Loucy (cell line): ENCODE data around the gene EPN2.

Source experiments
- H2AFZ ChIP-seq: fragments of 200-600 bp; sonication (generic); 2 replicates; pipeline ENCODE4 v1.6.0; 2016; ENCODE audit warnings: antibody characterized with exemption, mild to moderate bottlenecking, low read length, moderate library complexity
- H3F3A ChIP-seq: fragments of 200-600 bp; 2 replicates; pipeline ENCODE4 v1.6.0; 2016; ENCODE audit warnings: antibody characterized with exemption, low read depth, mild to moderate bottlenecking
- H3K27me3 ChIP-seq: fragments of 200-600 bp; sonication (generic); 2 replicates; pipeline ENCODE4 v1.6.1; 2014; ENCODE audit warnings: low read length, mild to moderate bottlenecking; ENCODE audit not compliant: insufficient read depth, poor library complexity, severe bottlenecking
- H3K36me3 ChIP-seq: fragments of 200-600 bp; sonication (generic); 2 replicates; pipeline ENCODE4 v1.6.1; 2016; ENCODE audit warnings: low read length; ENCODE audit not compliant: insufficient read depth
- H3K4me1 ChIP-seq: fragments of 200-600 bp; sonication (generic); 2 replicates; pipeline ENCODE4 v1.5.1; 2014; ENCODE audit warnings: low read length, mild to moderate bottlenecking; ENCODE audit not compliant: insufficient read depth, poor library complexity, severe bottlenecking
- H3K4me2 ChIP-seq: fragments of 200-600 bp; sonication (generic); 2 replicates; pipeline ENCODE4 v1.6.0; 2014; ENCODE audit warnings: antibody characterized with exemption, low read length, low read depth, mild to moderate bottlenecking; ENCODE audit not compliant: poor library complexity, severe bottlenecking
- H3K4me3 ChIP-seq: fragments of 200-600 bp; sonication (generic); 2 replicates; pipeline ENCODE4 v1.5.1; 2014; ENCODE audit warnings: low read length, mild to moderate bottlenecking, mixed read lengths; ENCODE audit not compliant: poor library complexity, severe bottlenecking
- H3K79me2 ChIP-seq: fragments of 200-600 bp; sonication (generic); 2 replicates; pipeline ENCODE4 v1.6.1; 2014; ENCODE audit warnings: low read length; ENCODE audit not compliant: insufficient read depth
- H3K9ac ChIP-seq: fragments of 200-600 bp; sonication (generic); 2 replicates; pipeline ENCODE4 v1.6.0; 2014; ENCODE audit warnings: mild to moderate bottlenecking, low read depth, low read length, moderate library complexity; ENCODE audit not compliant: poor library complexity, severe bottlenecking
- H3K9me2 ChIP-seq: fragments of 200-600 bp; sonication (generic); replicated peaks from 2 replicates; pipeline ENCODE4 v1.6.1; 2016; ENCODE audit warnings: low read depth, low read length, mixed read lengths
- H3K9me3 ChIP-seq: fragments of 200-600 bp; sonication (generic); 2 replicates; pipeline ENCODE4 v1.6.1; 2014; ENCODE audit warnings: mild to moderate bottlenecking, antibody characterized with exemption, low read length, low read depth; ENCODE audit not compliant: insufficient read depth
- H4K20me1 ChIP-seq: fragments of 200-600 bp; sonication (generic); 2 replicates; pipeline ENCODE4 v1.6.0; 2014; ENCODE audit warnings: antibody characterized with exemption, low read length, mild to moderate bottlenecking; ENCODE audit not compliant: insufficient read depth, poor library complexity, severe bottlenecking
- CTCF ChIP-seq: fragments of 200-600 bp; sonication (generic); conservative IDR thresholded peaks from 2 replicates; pipeline ENCODE4 v1.5.1; 2014; ENCODE audit warnings: mild to moderate bottlenecking, antibody characterized with exemption, low read length
- EZH2phosphoT487 ChIP-seq: fragments of 200-600 bp; IDR thresholded peaks from 2 replicates; pipeline ENCODE4 v1.6.1; 2018; ENCODE audit warnings: antibody characterized with exemption, mild to moderate bottlenecking, moderate library complexity, borderline replicate concordance

Gene EPN2

GRCh38 chr17:19380481-19381301 lies 143.5 kb downstream of the EPN2 start:
- peaks cover 14% of the 10 kb centered on the region; the same call in 1 of the 2 replicates for H3K36me3 ChIP-seq
- no peak overlapping the region for H3K9ac ChIP-seq
- no peaks in the 10 kb centered on the region for H3K9me2 ChIP-seq
- no peak overlapping the region for H3K4me3 ChIP-seq
- no peaks in the 10 kb centered on the region for H3K27me3 ChIP-seq
- no peak overlapping the region for H2AFZ ChIP-seq
- no peaks in the 10 kb centered on the region for H3K9me3 ChIP-seq
- no peaks in the 10 kb centered on the region for H4K20me1 ChIP-seq
- H3K4me2 ChIP-seq, result no peak overlapping the region
- peaks cover 27% of the 10 kb centered on the region for H3K79me2 ChIP-seq
- H3K4me1 ChIP-seq, result peaks cover 11% of the 10 kb centered on the region
- TF ChIP-seq CTCF, result no peak
- TF ChIP-seq EZH2phosphoT487, result no peak
- no peaks in the 10 kb centered on the region for H3F3A ChIP-seq

- peaks cover 11% of the 10 kb centered on the region for H3K4me1 ChIP-seq
- no peak overlapping the region for H3K9ac ChIP-seq
Measured at GRCh38 chr17:19381361-19381740, 144.2 kb downstream of the EPN2 start.

GRCh38 chr17:19381741-19382444 lies 144.7 kb downstream of the EPN2 start:
- peaks cover 14% of the 10 kb centered on the region; the same call in 1 of the 2 replicates for H3K36me3 ChIP-seq

More at GRCh38 chr17:19381361-19381740, 144.2 kb downstream of the EPN2 start:
- no peaks in the 10 kb centered on the region for H3K27me3 ChIP-seq
- no peaks in the 10 kb centered on the region for H3K9me2 ChIP-seq
- no peak overlapping the region for H3K4me2 ChIP-seq
- H3K79me2 ChIP-seq, result peaks cover 24% of the 10 kb centered on the region
- peaks cover 14% of the 10 kb centered on the region; the same call in 1 of the 2 replicates for H3K36me3 ChIP-seq
- TF ChIP-seq EZH2phosphoT487 (no peak), CTCF (no peak)
- no peaks in the 10 kb centered on the region for H4K20me1 ChIP-seq
- no peaks in the 10 kb centered on the region for H3K9me3 ChIP-seq
- H2AFZ ChIP-seq, result no peak overlapping the region
- H3K4me3 ChIP-seq, result no peak overlapping the region
- no peaks in the 10 kb centered on the region for H3F3A ChIP-seq

More at GRCh38 chr17:19381741-19382444, 144.7 kb downstream of the EPN2 start:
- Histone ChIP-seq H4K20me1 (no peaks in the 10 kb centered on the region), H3K79me2 (peaks cover 24% of the 10 kb centered on the region), H2AFZ (no peak overlapping the region), H3K27me3 (no peaks in the 10 kb centered on the region), H3K9ac (no peak overlapping the region), H3K4me3 (no peak overlapping the region), H3K9me2 (no peaks in the 10 kb centered on the region), H3K4me2 (no peak overlapping the region), H3K9me3 (no peaks in the 10 kb centered on the region), H3K4me1 (peaks cover 10% of the 10 kb centered on the region), H3F3A (no peaks in the 10 kb centered on the region)
- no peak for TF ChIP-seq CTCF
- no peak for TF ChIP-seq EZH2phosphoT487
